ENCODE data around the gene USB1.

The USB1 gene

DNA sequence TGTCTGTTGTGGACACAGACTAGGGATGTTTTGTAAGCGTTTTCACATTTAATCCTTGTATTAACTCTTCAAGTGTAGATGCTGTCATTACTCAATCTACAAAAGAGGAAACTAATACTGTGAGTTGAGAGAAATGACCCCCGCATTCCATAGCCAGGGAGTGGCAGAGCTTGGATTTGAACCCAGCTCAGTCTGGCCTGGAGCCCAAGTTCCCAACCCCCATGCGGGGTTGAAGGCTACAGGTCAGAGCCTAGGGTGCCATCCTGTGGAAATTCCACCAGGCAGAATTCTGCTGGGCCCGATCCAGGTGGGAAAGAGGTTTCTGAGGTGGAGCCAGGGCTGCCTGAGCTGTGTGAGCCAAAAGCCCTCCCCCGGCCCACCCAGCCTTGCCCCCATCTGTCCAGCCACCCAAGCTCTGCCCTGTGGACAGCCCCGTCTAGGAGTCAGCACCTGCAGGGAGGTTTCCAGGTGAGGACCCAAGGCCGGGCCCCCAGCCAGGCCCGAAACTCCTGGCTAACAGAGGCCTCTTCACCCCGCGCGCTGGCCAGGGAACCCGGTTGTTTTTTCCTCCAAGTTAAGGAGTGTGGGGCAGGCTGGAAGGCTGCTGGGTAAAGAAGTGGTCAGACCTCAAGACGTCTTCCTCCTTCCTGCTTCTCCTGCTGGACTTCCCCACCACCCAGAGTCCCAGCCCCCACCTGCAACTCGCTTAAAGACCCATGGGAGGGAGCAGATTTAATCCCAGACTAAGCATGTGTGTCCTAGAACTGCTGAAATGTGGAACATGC is 30.0 kb downstream of the USB1 start:
- H3K9me3 ChIP-seq (ENCODE audit: control insufficient read depth, low read depth, low read length): no peaks in the 10 kb centered on the region
- H3K4me3 ChIP-seq (ENCODE audit: low read length): no peak overlapping the region
- H3K36me3 ChIP-seq (ENCODE audit: control insufficient read depth, low read depth, low read length): no peaks in the 10 kb centered on the region
- H3K27me3 ChIP-seq (ENCODE audit: control insufficient read depth, insufficient read depth, low read length): no peaks in the 10 kb centered on the region
- H3K4me1 ChIP-seq (ENCODE audit: control insufficient read depth, low read depth, low read length): peaks cover 13% of the 10 kb centered on the region
- H3K27ac ChIP-seq (ENCODE audit: low read length): no peak overlapping the region
- H3K9ac ChIP-seq (ENCODE audit: low read length): no peak overlapping the region

DNA sequence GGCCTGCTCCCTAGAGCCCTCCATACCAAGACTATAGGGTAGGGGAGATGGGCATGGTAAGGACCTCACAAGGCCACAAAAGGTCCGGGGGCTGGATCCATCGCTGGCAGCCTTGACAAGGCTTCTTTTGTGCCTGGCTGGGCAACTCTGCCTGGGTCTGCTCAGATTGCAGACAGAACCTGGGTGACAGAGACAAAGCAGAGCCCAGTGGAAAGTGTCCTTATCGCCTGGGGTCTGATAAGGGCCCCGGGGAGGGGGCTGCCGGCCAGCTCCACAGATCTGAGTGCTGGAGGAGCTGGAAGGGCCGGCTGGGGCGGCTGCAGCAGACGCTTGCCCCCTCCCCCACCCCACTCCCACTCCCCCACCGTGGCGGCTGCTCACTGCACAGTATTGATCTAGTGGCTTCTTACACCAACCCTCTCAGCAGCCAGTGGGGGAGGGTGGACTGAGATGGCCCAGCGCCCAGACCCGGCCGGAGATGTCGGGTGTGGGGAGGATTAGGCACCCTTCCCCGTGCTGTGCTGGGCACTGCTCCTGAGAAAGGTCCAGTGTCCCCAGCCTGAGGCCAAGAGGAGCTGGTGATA is 31.6 kb downstream of the USB1 start:
- no peaks in the 10 kb centered on the region for H3K9me3 ChIP-seq (ENCODE audit: control insufficient read depth, low read depth, low read length)
- no peaks in the 10 kb centered on the region for H3K27me3 ChIP-seq (ENCODE audit: control insufficient read depth, insufficient read depth, low read length)
- H3K4me3 ChIP-seq (ENCODE audit: low read length): no peak overlapping the region
- H3K4me1 ChIP-seq (ENCODE audit: control insufficient read depth, low read depth, low read length): peaks cover 12% of the 10 kb centered on the region
- no peak overlapping the region for H3K27ac ChIP-seq (ENCODE audit: low read length)
- H3K9ac ChIP-seq (ENCODE audit: low read length): no peak overlapping the region
- no peaks in the 10 kb centered on the region for H3K36me3 ChIP-seq (ENCODE audit: control insufficient read depth, low read depth, low read length)

DNA sequence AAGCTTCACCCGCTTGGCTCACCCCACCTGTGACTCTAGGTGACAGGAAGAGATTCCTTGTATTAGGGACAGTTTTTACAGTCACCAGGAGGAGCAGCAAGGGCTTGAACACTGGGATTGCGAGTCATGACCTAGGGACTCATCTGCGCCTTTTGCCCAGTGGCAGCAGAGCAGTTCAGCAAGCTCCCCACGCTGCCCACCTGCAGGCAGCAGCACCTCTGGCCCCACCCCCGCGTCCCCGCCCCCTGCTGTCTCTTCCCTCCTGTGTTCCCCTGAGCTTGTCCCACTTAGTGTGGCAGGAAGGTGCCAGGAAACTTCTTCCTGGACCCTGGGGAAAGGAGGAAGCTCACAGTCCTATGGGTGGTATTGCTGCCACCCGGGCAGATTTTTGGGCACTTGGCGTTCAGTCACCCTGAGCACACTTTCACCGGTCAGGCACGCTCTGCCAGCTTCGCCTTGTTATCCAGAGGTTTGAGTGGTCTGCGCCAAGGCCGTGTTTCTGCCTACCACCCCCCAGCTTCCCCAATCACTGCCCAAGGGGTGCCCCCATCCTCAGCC is 33.0 kb downstream of the USB1 start:
- H3K9ac ChIP-seq (ENCODE audit: low read length): no peak overlapping the region
- H3K4me3 ChIP-seq (ENCODE audit: low read length): no peak overlapping the region
- no peaks in the 10 kb centered on the region for H3K9me3 ChIP-seq (ENCODE audit: control insufficient read depth, low read depth, low read length)
- no peak overlapping the region for H3K27ac ChIP-seq (ENCODE audit: low read length)
- H3K4me1 ChIP-seq (ENCODE audit: control insufficient read depth, low read depth, low read length): no peaks in the 10 kb centered on the region
- no peaks in the 10 kb centered on the region for H3K27me3 ChIP-seq (ENCODE audit: control insufficient read depth, insufficient read depth, low read length)
- no peaks in the 10 kb centered on the region for H3K36me3 ChIP-seq (ENCODE audit: control insufficient read depth, low read depth, low read length)

DNA sequence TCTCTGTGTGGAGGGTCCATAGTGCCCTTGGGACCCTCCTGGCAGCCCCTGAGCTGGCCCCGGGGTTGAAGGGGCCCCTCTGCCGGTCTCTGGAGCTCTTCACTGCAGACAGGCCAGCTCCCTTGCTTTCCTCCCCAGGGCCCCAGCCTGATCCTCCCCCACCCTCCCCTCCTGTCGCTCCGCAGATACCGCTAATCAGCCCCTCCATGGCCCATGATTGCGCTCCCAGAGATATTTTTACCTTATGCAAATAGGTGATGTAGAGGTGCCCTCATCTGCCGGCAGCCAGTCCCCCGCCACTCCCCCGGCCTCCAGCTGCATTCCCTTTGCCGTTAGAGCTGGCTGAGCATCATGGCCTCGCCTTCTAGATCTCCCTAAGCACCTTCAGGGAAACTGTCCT is 33.6 kb downstream of the USB1 start:
- Histone ChIP-seq H3K4me1 (ENCODE audit: control insufficient read depth, low read depth, low read length) (no peaks in the 10 kb centered on the region), H3K27ac (ENCODE audit: low read length) (no peak overlapping the region), H3K9me3 (ENCODE audit: control insufficient read depth, low read depth, low read length) (no peaks in the 10 kb centered on the region), H3K27me3 (ENCODE audit: control insufficient read depth, insufficient read depth, low read length) (no peaks in the 10 kb centered on the region), H3K4me3 (ENCODE audit: low read length) (no peak overlapping the region), H3K36me3 (ENCODE audit: control insufficient read depth, low read depth, low read length) (no peaks in the 10 kb centered on the region), H3K9ac (ENCODE audit: low read length) (no peak overlapping the region)

DNA sequence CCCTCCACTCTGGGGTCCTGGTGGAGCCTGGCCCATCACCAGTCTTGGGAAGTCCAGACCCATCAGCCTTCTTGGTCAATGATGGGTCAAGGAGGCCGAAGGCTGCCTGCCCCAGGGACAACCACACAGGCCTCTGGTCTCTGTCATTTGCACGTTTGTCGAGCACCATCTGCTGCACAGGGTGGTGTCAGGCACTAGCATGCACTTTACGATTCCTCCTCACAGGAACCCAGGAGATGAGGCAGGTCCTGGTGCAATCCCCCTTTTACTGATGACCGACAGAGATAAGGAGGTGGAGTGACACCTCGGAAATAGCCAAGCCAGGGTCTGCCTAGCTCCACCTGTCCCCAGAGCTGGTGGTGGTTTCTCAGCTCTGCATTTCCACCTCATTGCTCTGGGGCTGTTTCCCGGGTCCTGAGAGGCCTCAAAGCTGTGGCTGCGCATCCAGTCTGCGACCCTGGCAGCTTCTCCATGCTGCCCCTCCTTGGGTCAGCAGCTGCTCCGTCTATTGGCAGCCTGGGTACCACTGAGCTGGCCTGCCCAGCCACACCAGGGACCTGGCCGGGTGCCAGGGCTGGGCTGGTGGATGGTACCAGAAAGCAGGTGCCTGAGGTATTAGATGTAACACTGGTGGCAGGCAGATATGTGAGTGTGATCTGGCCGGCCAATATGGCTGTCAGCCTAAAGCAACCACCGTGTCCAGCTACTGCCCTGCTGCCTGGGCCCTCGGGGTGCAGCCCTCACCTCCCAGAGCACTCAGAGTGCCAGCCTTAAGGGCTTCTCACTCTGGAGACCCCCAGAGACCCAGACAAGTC is 34.4 kb downstream of the USB1 start:
- Histone ChIP-seq H3K9me3 (ENCODE audit: control insufficient read depth, low read depth, low read length) (no peaks in the 10 kb centered on the region), H3K27me3 (ENCODE audit: control insufficient read depth, insufficient read depth, low read length) (no peaks in the 10 kb centered on the region), H3K36me3 (ENCODE audit: control insufficient read depth, low read depth, low read length) (peaks cover 4% of the 10 kb centered on the region), H3K4me1 (ENCODE audit: control insufficient read depth, low read depth, low read length) (no peaks in the 10 kb centered on the region), H3K9ac (ENCODE audit: low read length) (no peak overlapping the region), H3K4me3 (ENCODE audit: low read length) (no peak overlapping the region), H3K27ac (ENCODE audit: low read length) (no peak overlapping the region)

DNA sequence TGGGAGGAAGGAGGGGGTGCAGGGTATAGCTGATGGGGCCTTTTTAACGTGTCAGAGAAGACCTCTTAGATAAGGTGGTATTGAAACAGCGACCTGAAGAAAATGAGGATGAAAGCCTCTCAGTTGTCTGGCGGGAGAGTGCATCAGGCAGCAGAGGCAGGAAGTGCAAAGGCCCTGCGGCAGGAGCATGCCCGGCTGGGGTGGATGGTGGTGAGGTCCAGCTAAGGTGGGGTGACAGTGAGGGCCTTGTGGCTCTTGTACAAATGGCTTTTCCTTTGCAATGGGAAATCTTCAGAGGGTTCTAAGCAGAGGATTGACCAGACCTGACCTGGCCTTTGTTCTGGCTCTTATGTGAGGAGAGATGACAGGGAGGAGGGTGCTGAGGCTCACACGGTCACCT is 35.7 kb downstream of the USB1 start:
- H3K4me3 ChIP-seq (ENCODE audit: low read length): no peak overlapping the region
- H3K27ac ChIP-seq (ENCODE audit: low read length): no peak overlapping the region
- no peaks in the 10 kb centered on the region for H3K4me1 ChIP-seq (ENCODE audit: control insufficient read depth, low read depth, low read length)
- H3K36me3 ChIP-seq (ENCODE audit: control insufficient read depth, low read depth, low read length): peaks cover 4% of the 10 kb centered on the region
- no peaks in the 10 kb centered on the region for H3K9me3 ChIP-seq (ENCODE audit: control insufficient read depth, low read depth, low read length)
- H3K9ac ChIP-seq (ENCODE audit: low read length): no peak overlapping the region
- no peaks in the 10 kb centered on the region for H3K27me3 ChIP-seq (ENCODE audit: control insufficient read depth, insufficient read depth, low read length)

DNA sequence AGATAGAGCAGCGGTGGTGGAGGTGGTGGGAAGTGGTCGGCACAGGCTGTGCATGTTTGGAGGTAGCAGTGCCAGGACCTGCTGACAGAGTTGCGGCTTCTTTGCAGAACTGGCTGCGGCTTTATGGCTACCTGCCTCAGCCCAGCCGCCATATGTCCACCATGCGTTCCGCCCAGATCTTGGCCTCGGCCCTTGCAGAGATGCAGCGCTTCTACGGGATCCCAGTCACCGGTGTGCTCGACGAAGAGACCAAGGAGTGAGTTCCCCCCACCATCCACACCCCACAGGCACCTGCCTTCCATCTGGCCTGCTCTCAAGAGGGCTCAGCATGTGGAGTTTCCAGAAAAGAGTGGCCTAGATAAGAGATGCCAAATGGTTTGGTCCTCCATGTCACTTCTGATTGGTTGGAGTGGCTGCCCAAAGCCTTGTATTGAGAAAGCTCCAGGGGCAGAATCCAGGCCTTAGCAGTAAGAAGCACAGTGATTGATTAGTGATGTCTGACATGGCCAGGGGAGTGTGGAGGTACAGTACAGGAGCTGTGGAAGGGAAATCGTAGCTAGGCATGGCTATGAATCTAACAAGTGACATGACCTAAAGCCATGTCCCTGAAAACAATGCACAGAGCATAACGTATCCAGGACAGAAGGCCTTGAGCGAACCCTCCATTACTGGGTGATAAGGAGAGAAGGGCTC is 36.3 kb downstream of the USB1 start:
- no peak overlapping the region for H3K27ac ChIP-seq (ENCODE audit: low read length)
- no peaks in the 10 kb centered on the region for H3K27me3 ChIP-seq (ENCODE audit: control insufficient read depth, insufficient read depth, low read length)
- H3K4me3 ChIP-seq (ENCODE audit: low read length): no peak overlapping the region
- no peaks in the 10 kb centered on the region for H3K4me1 ChIP-seq (ENCODE audit: control insufficient read depth, low read depth, low read length)
- no peaks in the 10 kb centered on the region for H3K9me3 ChIP-seq (ENCODE audit: control insufficient read depth, low read depth, low read length)
- H3K36me3 ChIP-seq (ENCODE audit: control insufficient read depth, low read depth, low read length): peaks cover 7% of the 10 kb centered on the region
- H3K9ac ChIP-seq (ENCODE audit: low read length): no peak overlapping the region

DNA sequence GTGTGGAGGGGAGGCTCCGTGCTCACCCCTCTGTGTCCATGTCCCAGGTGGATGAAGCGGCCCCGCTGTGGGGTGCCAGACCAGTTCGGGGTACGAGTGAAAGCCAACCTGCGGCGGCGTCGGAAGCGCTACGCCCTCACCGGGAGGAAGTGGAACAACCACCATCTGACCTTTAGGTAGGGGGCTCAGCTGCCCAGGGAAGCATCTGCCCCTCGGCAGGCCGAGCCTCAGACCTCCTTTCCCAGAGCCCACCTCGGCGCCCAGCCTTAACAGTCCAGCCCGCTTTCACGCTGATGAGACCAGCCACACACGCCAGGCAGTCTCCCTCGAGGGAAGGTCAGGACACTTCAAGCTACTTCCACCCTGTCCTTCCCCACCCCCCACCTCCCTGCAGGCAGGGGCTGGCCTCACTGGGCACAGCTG is 37.0 kb downstream of the USB1 start:
- no peaks in the 10 kb centered on the region for H3K4me1 ChIP-seq (ENCODE audit: control insufficient read depth, low read depth, low read length)
- no peak overlapping the region for H3K27ac ChIP-seq (ENCODE audit: low read length)
- peaks cover 13% of the 10 kb centered on the region for H3K36me3 ChIP-seq (ENCODE audit: control insufficient read depth, low read depth, low read length)
- H3K4me3 ChIP-seq (ENCODE audit: low read length): no peak overlapping the region
- H3K9me3 ChIP-seq (ENCODE audit: control insufficient read depth, low read depth, low read length): no peaks in the 10 kb centered on the region
- H3K9ac ChIP-seq (ENCODE audit: low read length): no peak overlapping the region
- H3K27me3 ChIP-seq (ENCODE audit: control insufficient read depth, insufficient read depth, low read length): no peaks in the 10 kb centered on the region

DNA sequence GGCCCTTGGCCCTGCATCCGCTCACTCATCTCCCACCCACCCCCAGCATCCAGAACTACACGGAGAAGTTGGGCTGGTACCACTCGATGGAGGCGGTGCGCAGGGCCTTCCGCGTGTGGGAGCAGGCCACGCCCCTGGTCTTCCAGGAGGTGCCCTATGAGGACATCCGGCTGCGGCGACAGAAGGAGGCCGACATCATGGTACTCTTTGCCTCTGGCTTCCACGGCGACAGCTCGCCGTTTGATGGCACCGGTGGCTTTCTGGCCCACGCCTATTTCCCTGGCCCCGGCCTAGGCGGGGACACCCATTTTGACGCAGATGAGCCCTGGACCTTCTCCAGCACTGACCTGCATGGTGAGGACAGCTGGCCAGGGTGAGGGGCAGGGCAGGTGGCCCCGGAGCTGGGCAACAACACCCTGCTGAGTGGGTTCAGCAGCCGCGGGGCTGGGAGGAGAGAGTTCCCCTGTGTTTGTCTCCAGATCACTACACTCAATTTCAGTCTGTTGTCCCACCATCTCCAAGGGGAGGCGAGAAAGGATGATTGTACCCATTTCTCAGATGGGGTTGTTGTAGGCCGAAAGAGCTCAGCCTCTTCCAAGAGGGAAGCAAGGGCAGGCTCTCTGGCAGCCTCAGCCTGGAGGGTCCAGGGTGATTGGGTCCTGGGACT is 38.8 kb downstream of the USB1 start:
- Histone ChIP-seq H3K9ac (ENCODE audit: low read length) (no peak overlapping the region), H3K36me3 (ENCODE audit: control insufficient read depth, low read depth, low read length) (peaks cover 20% of the 10 kb centered on the region), H3K4me1 (ENCODE audit: control insufficient read depth, low read depth, low read length) (no peaks in the 10 kb centered on the region), H3K27ac (ENCODE audit: low read length) (no peak overlapping the region), H3K27me3 (ENCODE audit: control insufficient read depth, insufficient read depth, low read length) (no peaks in the 10 kb centered on the region), H3K4me3 (ENCODE audit: low read length) (no peak overlapping the region), H3K9me3 (ENCODE audit: control insufficient read depth, low read depth, low read length) (no peaks in the 10 kb centered on the region)

DNA sequence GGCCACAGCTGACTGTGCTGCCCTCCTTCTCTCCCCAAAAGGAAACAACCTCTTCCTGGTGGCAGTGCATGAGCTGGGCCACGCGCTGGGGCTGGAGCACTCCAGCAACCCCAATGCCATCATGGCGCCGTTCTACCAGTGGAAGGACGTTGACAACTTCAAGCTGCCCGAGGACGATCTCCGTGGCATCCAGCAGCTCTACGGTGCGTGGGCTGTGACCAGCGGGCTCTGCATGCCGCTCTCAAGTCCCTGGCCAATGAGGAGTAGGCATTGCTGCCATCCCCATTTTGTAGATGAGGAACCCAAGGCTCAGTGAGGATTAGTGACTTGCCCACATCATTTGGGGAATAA is 39.3 kb downstream of the USB1 start:
- Histone ChIP-seq H3K9ac (ENCODE audit: low read length) (no peak overlapping the region), H3K4me1 (ENCODE audit: control insufficient read depth, low read depth, low read length) (no peaks in the 10 kb centered on the region), H3K9me3 (ENCODE audit: control insufficient read depth, low read depth, low read length) (no peaks in the 10 kb centered on the region), H3K36me3 (ENCODE audit: control insufficient read depth, low read depth, low read length) (peaks cover 20% of the 10 kb centered on the region), H3K27me3 (ENCODE audit: control insufficient read depth, insufficient read depth, low read length) (no peaks in the 10 kb centered on the region), H3K4me3 (ENCODE audit: low read length) (no peak overlapping the region), H3K27ac (ENCODE audit: low read length) (no peak overlapping the region)
